ENCODE results near the gene SBNO2. TPM values are rescaled to one million over a fixed set of nuclear protein-coding genes. Genes with fewer than 3 reads are reported as not detected.

Gene SBNO2
- total RNA-seq, 1 donor from 2014 or later: 53.0 TPM

- no peak for DNase-seq (ENCODE audit: low spot score in 2 of 2, unreplicated experiment in 2 of 2)
- no peak overlapping the region for H3K4me3 Mint-ChIP-seq
- peaks cover 5% of the 10 kb centered on the region for H3K4me1 Mint-ChIP-seq
- TF ChIP-seq, protein P1, sequence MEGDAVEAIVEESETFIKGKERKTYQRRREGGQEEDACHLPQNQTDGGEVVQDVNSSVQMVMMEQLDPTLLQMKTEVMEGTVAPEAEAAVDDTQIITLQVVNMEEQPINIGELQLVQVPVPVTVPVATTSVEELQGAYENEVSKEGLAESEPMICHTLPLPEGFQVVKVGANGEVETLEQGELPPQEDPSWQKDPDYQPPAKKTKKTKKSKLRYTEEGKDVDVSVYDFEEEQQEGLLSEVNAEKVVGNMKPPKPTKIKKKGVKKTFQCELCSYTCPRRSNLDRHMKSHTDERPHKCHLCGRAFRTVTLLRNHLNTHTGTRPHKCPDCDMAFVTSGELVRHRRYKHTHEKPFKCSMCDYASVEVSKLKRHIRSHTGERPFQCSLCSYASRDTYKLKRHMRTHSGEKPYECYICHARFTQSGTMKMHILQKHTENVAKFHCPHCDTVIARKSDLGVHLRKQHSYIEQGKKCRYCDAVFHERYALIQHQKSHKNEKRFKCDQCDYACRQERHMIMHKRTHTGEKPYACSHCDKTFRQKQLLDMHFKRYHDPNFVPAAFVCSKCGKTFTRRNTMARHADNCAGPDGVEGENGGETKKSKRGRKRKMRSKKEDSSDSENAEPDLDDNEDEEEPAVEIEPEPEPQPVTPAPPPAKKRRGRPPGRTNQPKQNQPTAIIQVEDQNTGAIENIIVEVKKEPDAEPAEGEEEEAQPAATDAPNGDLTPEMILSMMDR (IDR thresholded peaks at IDR 0.05; ENCODE audit: unreplicated experiment): no peak
- peaks cover 14% of the 10 kb centered on the region for H3K27me3 Mint-ChIP-seq (ENCODE audit: low read depth)
- H3K36me3 Mint-ChIP-seq: no peaks in the 10 kb centered on the region
- no peaks in the 10 kb centered on the region for H3K9me3 Mint-ChIP-seq
- no peak overlapping the region for H3K27ac Mint-ChIP-seq
These were observed 98.1 kb downstream of the SBNO2 start for GRCh38 chr19:1076046-1076386.

- TF ChIP-seq, protein P1 (IDR thresholded peaks at IDR 0.05; ENCODE audit: unreplicated experiment): no peak
- H3K4me3 Mint-ChIP-seq: no peak overlapping the region
- H3K27ac Mint-ChIP-seq: no peak overlapping the region
- no peak for DNase-seq (ENCODE audit: low spot score in 2 of 2, unreplicated experiment in 2 of 2)
- H3K4me1 Mint-ChIP-seq: peaks cover 5% of the 10 kb centered on the region
- H3K9me3 Mint-ChIP-seq: no peaks in the 10 kb centered on the region
- peaks cover 26% of the 10 kb centered on the region for H3K27me3 Mint-ChIP-seq (ENCODE audit: low read depth)
- H3K36me3 Mint-ChIP-seq: no peaks in the 10 kb centered on the region
These were observed 99.4 kb downstream of the SBNO2 start for GRCh38 chr19:1074544-1075283.

DNA sequence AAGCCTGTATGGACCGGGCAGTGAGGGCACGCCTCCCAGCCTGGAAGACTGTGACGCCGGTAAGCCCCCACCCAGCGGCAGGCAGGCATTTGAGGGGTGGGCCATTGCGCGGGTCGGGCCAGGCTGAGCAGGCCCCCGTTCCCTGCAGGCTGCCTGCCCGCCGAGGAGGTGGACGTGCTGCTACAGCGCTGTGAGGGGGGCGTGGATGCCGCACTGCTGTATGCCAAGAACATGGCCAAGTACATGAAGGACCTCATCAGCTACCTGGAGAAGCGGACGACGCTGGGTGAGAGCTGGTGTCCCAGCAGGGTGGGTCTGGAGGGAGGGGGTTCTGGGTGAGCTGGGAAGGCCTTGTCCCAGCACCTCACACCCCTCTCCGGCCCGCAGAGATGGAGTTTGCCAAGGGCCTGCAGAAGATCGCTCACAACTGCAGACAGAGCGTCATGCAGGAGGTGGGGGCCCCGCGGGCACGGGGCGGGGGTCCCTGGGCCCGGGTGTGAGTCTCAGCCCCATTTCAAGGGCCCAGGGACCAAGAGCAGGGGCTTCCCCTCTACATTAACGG, 100.0 kb downstream of the SBNO2 start:
- H3K4me3 Mint-ChIP-seq: no peak overlapping the region
- no peaks in the 10 kb centered on the region for H3K36me3 Mint-ChIP-seq
- no peaks in the 10 kb centered on the region for H3K9me3 Mint-ChIP-seq
- no peak for DNase-seq (ENCODE audit: low spot score in 2 of 2, unreplicated experiment in 2 of 2)
- H3K27ac Mint-ChIP-seq: no peak overlapping the region
- TF ChIP-seq, protein P1 (IDR thresholded peaks at IDR 0.05; ENCODE audit: unreplicated experiment): no peak
- H3K4me1 Mint-ChIP-seq: peaks cover 5% of the 10 kb centered on the region
- peaks cover 32% of the 10 kb centered on the region for H3K27me3 Mint-ChIP-seq (ENCODE audit: low read depth)

DNA sequence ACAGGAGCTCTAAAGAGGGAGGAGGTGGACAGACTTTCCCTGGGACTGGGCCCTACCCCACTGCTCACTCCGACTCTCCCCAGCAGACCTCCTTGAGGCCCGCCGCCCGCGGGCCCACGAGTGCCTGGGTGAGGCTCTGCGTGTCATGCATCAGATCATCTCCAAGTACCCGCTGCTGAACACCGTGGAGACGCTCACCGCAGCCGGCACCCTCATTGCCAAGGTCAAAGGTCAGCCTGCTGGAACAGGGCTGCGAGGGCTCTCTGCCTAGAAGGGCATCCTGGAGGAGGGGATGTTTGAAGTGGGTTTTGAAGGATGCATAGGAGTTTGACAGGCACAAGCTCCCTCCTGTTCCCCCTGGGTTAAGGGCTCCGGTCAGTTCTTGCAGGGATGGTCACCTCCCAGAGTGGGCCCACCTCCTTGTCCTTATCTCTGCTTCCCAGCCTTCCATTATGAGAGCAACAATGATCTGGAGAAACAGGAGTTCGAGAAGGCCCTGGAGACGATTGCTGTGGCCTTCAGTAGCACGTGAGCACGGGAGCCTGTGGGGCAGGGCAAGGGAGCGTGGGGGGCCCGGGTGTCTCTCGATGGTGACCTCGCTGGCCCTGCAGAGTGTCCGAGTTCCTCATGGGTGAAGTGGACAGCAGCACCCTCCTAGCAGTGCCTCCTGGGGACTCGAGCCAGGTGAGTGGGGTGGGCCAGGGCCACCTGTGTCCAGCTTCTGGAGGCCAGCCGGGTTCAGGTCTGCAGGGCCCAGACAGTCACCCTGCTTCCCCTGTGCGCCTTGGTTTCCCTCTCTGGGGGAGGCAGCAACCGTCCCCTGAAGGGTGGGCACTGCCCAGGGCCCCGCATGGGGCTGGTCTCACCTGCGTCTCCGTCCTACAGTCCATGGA, 100.8 kb downstream of the SBNO2 start:
- no peak overlapping the region for H3K27ac Mint-ChIP-seq
- H3K9me3 Mint-ChIP-seq: no peaks in the 10 kb centered on the region
- H3K27me3 Mint-ChIP-seq (ENCODE audit: low read depth): peaks cover 38% of the 10 kb centered on the region
- no peak for DNase-seq (ENCODE audit: low spot score in 2 of 2, unreplicated experiment in 2 of 2)
- H3K4me3 Mint-ChIP-seq: no peak overlapping the region
- no peaks in the 10 kb centered on the region for H3K36me3 Mint-ChIP-seq
- H3K4me1 Mint-ChIP-seq: peaks cover 5% of the 10 kb centered on the region
- TF ChIP-seq, protein P1 (IDR thresholded peaks at IDR 0.05; ENCODE audit: unreplicated experiment): no peak

- no peak for DNase-seq (ENCODE audit: low spot score in 2 of 2, unreplicated experiment in 2 of 2)
- H3K27me3 Mint-ChIP-seq (ENCODE audit: low read depth): peaks cover 41% of the 10 kb centered on the region
- H3K4me1 Mint-ChIP-seq: peaks cover 5% of the 10 kb centered on the region
- H3K36me3 Mint-ChIP-seq: no peaks in the 10 kb centered on the region
- no peak overlapping the region for H3K4me3 Mint-ChIP-seq
- no peaks in the 10 kb centered on the region for H3K9me3 Mint-ChIP-seq
- TF ChIP-seq, protein P1 (IDR thresholded peaks at IDR 0.05; ENCODE audit: unreplicated experiment): no peak
- no peak overlapping the region for H3K27ac Mint-ChIP-seq
These were observed 101.6 kb downstream of the SBNO2 start for GRCh38 chr19:1072371-1073015.

Data from mesothelial cell of epicardium (in vitro differentiated cells).